IMR-90 (cell line): ENCODE measurements around the gene MTX2. TPM values are rescaled to one million over a fixed set of nuclear protein-coding genes. Genes with fewer than 3 reads are reported as not detected.

Source experiments
- ATAC-seq: fragments of 200-7000 bp; cut with Tn5 transposase; 2 replicates; pipeline ENCODE4 v1.9.1; 2020; ENCODE audit warnings: low read depth, mild to moderate bottlenecking, moderate library complexity
- BruUV-seq: library from RNA; stranded (reverse); fragments of 400-500 nt; replicated peaks from 2 replicates; lab custom pipeline; 2021; lab: Mats Ljungman, UMichigan
- CTCF ChIA-PET: fragments of 300-600 bp; formaldehyde crosslinking; extraction: SDS; loops from one replicate; lab custom pipeline; 2021; ENCODE audit warnings: antibody characterized with exemption; lab: Yijun Ruan, JAX
- POLR2A ChIA-PET: fragments of 300-600 bp; sonication (Branson Sonifier 250); formaldehyde crosslinking; loops from one replicate; lab custom pipeline; 2022; ENCODE audit warnings: antibody characterized with exemption; ENCODE audit not compliant: unreplicated experiment; lab: Charles Lee
- DNase-seq: peaks from one replicate; pipeline ENCODE4 v3.0.0; 2013
- H2AFZ ChIP-seq: replicated peaks from 2 replicates; pipeline ENCODE3; 2013; ENCODE audit warnings: low read length, mild to moderate bottlenecking; ENCODE audit not compliant: poor library complexity
- H2AK5ac ChIP-seq: 2 replicates; pipeline ENCODE4 v1.6.1; 2013; ENCODE audit warnings: low read depth, low read length, inconsistent platforms
- H2AK9ac ChIP-seq: replicated peaks from 2 replicates; pipeline ENCODE3; 2013; ENCODE audit warnings: mild to moderate bottlenecking, low read depth, low read length, moderate library complexity; ENCODE audit not compliant: poor library complexity
- H2BK120ac ChIP-seq: 2 replicates; pipeline ENCODE4 v1.6.1; 2013; ENCODE audit warnings: low read depth, low read length, inconsistent platforms
- H2BK15ac ChIP-seq: 3 replicates; pipeline ENCODE4 v1.6.1; 2013; ENCODE audit warnings: low read depth, low read length, inconsistent platforms
- H2BK20ac ChIP-seq: 2 replicates; pipeline ENCODE4 v1.6.1; 2013; ENCODE audit warnings: low read depth, mild to moderate bottlenecking, inconsistent platforms, low read length, moderate library complexity
- H2BK5ac ChIP-seq: 2 replicates; pipeline ENCODE4 v1.6.1; 2013; ENCODE audit warnings: mild to moderate bottlenecking, low read depth, low read length, inconsistent platforms; ENCODE audit not compliant: poor library complexity, severe bottlenecking
- H3K14ac ChIP-seq: replicated peaks from 2 replicates; pipeline ENCODE4 v1.6.1; 2013; ENCODE audit warnings: low read depth, low read length, inconsistent platforms
- H3K18ac ChIP-seq: 2 replicates; pipeline ENCODE4 v1.6.1; 2013; ENCODE audit warnings: low read depth, low read length, control low read depth
- H3K23ac ChIP-seq: 2 replicates; pipeline ENCODE4 v1.6.1; 2013; ENCODE audit warnings: low read depth, low read length, inconsistent platforms
- H3K27ac ChIP-seq: 2 replicates; pipeline ENCODE4 v1.5.1; 2013; ENCODE audit warnings: mild to moderate bottlenecking, control low read depth, low read length; ENCODE audit not compliant: insufficient read depth
- H3K27me3 ChIP-seq: 2 replicates; pipeline ENCODE4 v1.6.1; 2013; ENCODE audit warnings: low read length; ENCODE audit not compliant: control insufficient read depth, insufficient read depth
- H3K36me3 ChIP-seq: 2 replicates; pipeline ENCODE4 v1.6.1; 2013; ENCODE audit warnings: low read length, mixed read lengths; ENCODE audit not compliant: control insufficient read depth, insufficient read depth
- H3K4ac ChIP-seq: 2 replicates; pipeline ENCODE4 v1.6.1; 2013; ENCODE audit warnings: low read depth, low read length, inconsistent platforms
- H3K4me1 ChIP-seq: 2 replicates; pipeline ENCODE4 v1.6.1; 2013; ENCODE audit warnings: low read length, mixed read lengths; ENCODE audit not compliant: control insufficient read depth, insufficient read depth
- H3K4me2 ChIP-seq: 2 replicates; pipeline ENCODE4 v1.6.1; 2013; ENCODE audit warnings: low read depth, mild to moderate bottlenecking, control low read depth, low read length, moderate library complexity
- H3K4me3 ChIP-seq: 2 replicates; pipeline ENCODE4 v1.5.1; 2013; ENCODE audit warnings: low read depth, mild to moderate bottlenecking, control low read depth, low read length, moderate library complexity; ENCODE audit not compliant: insufficient read depth
- H3K56ac ChIP-seq: 2 replicates; pipeline ENCODE4 v1.6.1; 2013; ENCODE audit warnings: low read length, inconsistent platforms; ENCODE audit not compliant: insufficient read depth; ENCODE audit errors: extremely low read depth
- H3K79me1 ChIP-seq, 2 experiments: 2 replicates each; pipeline ENCODE4 v1.6.1; 2013; ENCODE audit warnings: low read length in 2 of 2, inconsistent platforms in 1 of 2, low read depth in 1 of 2
- H3K9ac ChIP-seq: 2 replicates; pipeline ENCODE4 v1.6.1; 2013; ENCODE audit warnings: low read depth, low read length, control low read depth
- H3K9me1 ChIP-seq: 2 replicates; pipeline ENCODE4 v1.6.1; 2013; ENCODE audit warnings: low read length, inconsistent platforms; ENCODE audit not compliant: insufficient read depth
- H3K9me3 ChIP-seq: 2 replicates; pipeline ENCODE4 v1.6.1; 2013; ENCODE audit warnings: low read length; ENCODE audit not compliant: control insufficient read depth, insufficient read depth
- H4K20me1 ChIP-seq: 2 replicates; pipeline ENCODE4 v1.6.1; 2013; ENCODE audit warnings: low read length, inconsistent platforms; ENCODE audit not compliant: insufficient read depth
- H4K5ac ChIP-seq: 2 replicates; pipeline ENCODE4 v1.6.1; 2013; ENCODE audit warnings: mild to moderate bottlenecking, low read depth, low read length, control low read depth
- H4K8ac ChIP-seq, 2 experiments: 2 replicates each; pipeline ENCODE4 v1.6.1; 2013; ENCODE audit warnings: low read depth in 2 of 2, low read length in 2 of 2, control low read depth in 1 of 2, inconsistent platforms in 1 of 2
- H4K91ac ChIP-seq: 2 replicates; pipeline ENCODE4 v1.6.1; 2013; ENCODE audit warnings: low read depth, low read length, inconsistent platforms; ENCODE audit not compliant: insufficient read depth
- CEBPB ChIP-seq: IDR thresholded peaks from 2 replicates; pipeline ENCODE4 v1.6.1; 2012; ENCODE audit warnings: low read depth, low read length, improper control_type of control experiment
- CTCF ChIP-seq: conservative IDR thresholded peaks from 2 replicates; pipeline ENCODE4 v1.5.1; 2012; ENCODE audit warnings: mild to moderate bottlenecking, low read depth, low read length, improper control_type of control experiment
- ELK1 ChIP-seq: fragments of 150-350 bp; IDR thresholded peaks from 2 replicates; pipeline ENCODE4 v1.6.1; 2016; ENCODE audit warnings: low read depth, mild to moderate bottlenecking, low read length, moderate library complexity, borderline replicate concordance
- FOS ChIP-seq: fragments of 150-350 bp; IDR thresholded peaks from 2 replicates; pipeline ENCODE4 v1.6.1; 2016; ENCODE audit warnings: low read depth, low read length
- MAFK ChIP-seq: IDR thresholded peaks from 2 replicates; pipeline ENCODE4 v1.6.1; 2012; ENCODE audit warnings: low read depth, low read length, improper control_type of control experiment
- MAZ ChIP-seq: IDR thresholded peaks from 2 replicates; pipeline ENCODE4 v1.6.1; 2012; ENCODE audit warnings: low read depth, mild to moderate bottlenecking, low read length, improper control_type of control experiment, moderate library complexity, borderline replicate concordance
- MXI1 ChIP-seq: IDR thresholded peaks from 2 replicates; pipeline ENCODE4 v1.6.1; 2012; ENCODE audit warnings: low read depth, mild to moderate bottlenecking, low read length, moderate library complexity, borderline replicate concordance
- NFE2L2 ChIP-seq: fragments of 150-350 bp; IDR thresholded peaks from 2 replicates; pipeline ENCODE4 v1.6.1; 2016; ENCODE audit warnings: low read depth, mild to moderate bottlenecking, low read length
- POLR2A ChIP-seq: IDR thresholded peaks from 2 replicates; pipeline ENCODE4 v1.6.1; 2012; ENCODE audit warnings: mild to moderate bottlenecking, low read depth, low read length
- RAD21 ChIP-seq: IDR thresholded peaks from 2 replicates; pipeline ENCODE4 v1.6.1; 2012; ENCODE audit warnings: low read length, improper control_type of control experiment
- RFX5 ChIP-seq: IDR thresholded peaks from 2 replicates; pipeline ENCODE4 v1.8.0; 2012; ENCODE audit warnings: low read depth, mild to moderate bottlenecking, low read length, moderate library complexity
- SMC3 ChIP-seq: fragments of 150-350 bp; IDR thresholded peaks from 2 replicates; pipeline ENCODE4 v1.6.1; 2016; ENCODE audit warnings: low read depth, mild to moderate bottlenecking, antibody characterized with exemption, low read length, moderate library complexity
- USF2 ChIP-seq: fragments of 150-350 bp; IDR thresholded peaks from 2 replicates; pipeline ENCODE4 v1.6.1; 2017; ENCODE audit warnings: mild to moderate bottlenecking, antibody characterized with exemption, low read length, low read depth
- WGBS, 2 experiments: methylation state at CpG; one replicate each; pipeline versions ENCODE4 v1.1.5 to v1.1.7; 2013; ENCODE audit warnings: missing lambda C conversion rate in 2 of 2; ENCODE audit not compliant: insufficient read length in 1 of 2; ENCODE audit errors: extremely low coverage in 2 of 2; 5-methylcytosine and 5-hydroxymethylcytosine counted together
- dilution Hi-C: fragments of 300-500 bp; cut with HindIII; formaldehyde crosslinking; loops from one replicate; pipeline ENCODE4 v1.14.3; 2018; ENCODE audit warnings: low sequenced_read_pairs; ENCODE audit not compliant: unreplicated experiment
- in situ Hi-C: fragments of 300-500 bp; cut with MboI; formaldehyde crosslinking; loops from 3 replicates; pipeline ENCODE4 v1.14.3; 2019; ENCODE audit warnings: low sequenced_read_pairs, inconsistent platforms, mixed read lengths
- intact Hi-C: fragments of 100-400 bp; cut with micrococcal nuclease; formaldehyde crosslinking; loops from 2 replicates; pipeline ENCODE4 v1.10.0; 2022
- polyA plus RNA-seq, 3 experiments: library from polyadenylated mRNA; depleted of rRNA; stranded (reverse); fragments of >200 nt; gene quantifications; 2 replicates each; pipeline ENCODE4 v1.2.3, GENCODE V29; 2012; ENCODE audit warnings: low replicate concordance in 1 of 3
- total RNA-seq: library from RNA; depleted of rRNA; stranded (reverse); fragments of >200 nt; gene quantifications from 2 replicates; pipeline ENCODE4 v1.2.3, GENCODE V29; 2012

The MTX2 gene
- total and polyA plus RNA-seq, 2 of the 4 experiments (the other 2 are of a cell fraction): 24.9 to 37.8 TPM

- dilution Hi-C loops: no loop called here
- intact Hi-C loops: no loop called here
- CTCF ChIA-PET: no interaction called here
Measured at GRCh38 chr2:176240301-176240700, 28.9 kb upstream of the MTX2 start.

More at GRCh38 chr2:176240301-176240700, 28.9 kb upstream of the MTX2 start:
- in situ Hi-C loops: no loop called here
- no peak overlapping the region for H3K18ac ChIP-seq
- no CpG with 5 or more reads among the region's 1 CpG for WGBS, 2 experiments
- no peaks in the 10 kb centered on the region for H3K36me3 ChIP-seq
- H2AFZ ChIP-seq: no peak overlapping the region
- no peaks in the 10 kb centered on the region for H4K20me1 ChIP-seq
- no peak overlapping the region for H3K4ac ChIP-seq
- no peak overlapping the region for H4K91ac ChIP-seq
- DNase-seq: no peak
- H3K23ac ChIP-seq: no peak overlapping the region
- peaks cover 3% of the 10 kb centered on the region; the same call in 1 of the 2 replicates for H3K27me3 ChIP-seq
- POLR2A ChIA-PET: no interaction called here
- no peak overlapping the region for H2AK5ac ChIP-seq
- H3K4me3 ChIP-seq: no peak overlapping the region
- H3K56ac ChIP-seq: no peak overlapping the region
- BruUV-seq: no TSS peak
- no peak overlapping the region for H4K5ac ChIP-seq
- H3K79me1 ChIP-seq: no peaks in the 10 kb centered on the region
- no peak overlapping the region for H3K14ac ChIP-seq
- no peak overlapping the region for H2BK5ac ChIP-seq
- TF ChIP-seq USF2 (no peak), NFE2L2 (no peak), POLR2A (no peak), MAFK (no peak), RFX5 (no peak), MXI1 (no peak), FOS (no peak), SMC3 (no peak), ELK1 (no peak), CEBPB (no peak), MAZ (no peak), CTCF (no peak), RAD21 (no peak)
- H2BK20ac ChIP-seq: no peak overlapping the region
- H3K9me1 ChIP-seq: no peaks in the 10 kb centered on the region
- no peaks in the 10 kb centered on the region for H3K4me1 ChIP-seq
- H2AK9ac ChIP-seq: no peak overlapping the region
- H4K8ac ChIP-seq: no peak overlapping the region
- H2BK120ac ChIP-seq: no peak overlapping the region
- H3K4me2 ChIP-seq: no peak overlapping the region
- H3K27ac ChIP-seq: no peak overlapping the region
- no peak overlapping the region for H2BK15ac ChIP-seq
- no peak overlapping the region for H3K9ac ChIP-seq
- ATAC-seq: no peak
- no peaks in the 10 kb centered on the region for H3K9me3 ChIP-seq
